Mucosa of stomach (tissue), 1 donor: ENCODE measurements around the gene NRDE2.

Experiments
- H3K27me3 ChIP-seq: one replicate; pipeline ENCODE4 v1.7.0; 2013; ENCODE audit warnings: mild to moderate bottlenecking, low read length; ENCODE audit not compliant: control insufficient read depth, insufficient read depth
- H3K36me3 ChIP-seq: one replicate; pipeline ENCODE4 v1.7.0; 2013; ENCODE audit warnings: low read length; ENCODE audit not compliant: control insufficient read depth, insufficient read depth
- H3K4me1 ChIP-seq: one replicate; pipeline ENCODE4 v1.7.0; 2013; ENCODE audit warnings: mild to moderate bottlenecking, low read length; ENCODE audit not compliant: control insufficient read depth, insufficient read depth
- H3K4me3 ChIP-seq: one replicate; pipeline ENCODE4 v1.7.0; 2013; ENCODE audit warnings: low read length
- H3K9ac ChIP-seq: one replicate; pipeline ENCODE4 v1.7.0; 2013; ENCODE audit warnings: mild to moderate bottlenecking, low read length, moderate library complexity
- H3K9me3 ChIP-seq: one replicate; pipeline ENCODE4 v1.7.0; 2013; ENCODE audit warnings: mild to moderate bottlenecking, low read length, moderate library complexity; ENCODE audit not compliant: control insufficient read depth
- donor health status: Pancreatic carcinoma.

The NRDE2 gene

DNA sequence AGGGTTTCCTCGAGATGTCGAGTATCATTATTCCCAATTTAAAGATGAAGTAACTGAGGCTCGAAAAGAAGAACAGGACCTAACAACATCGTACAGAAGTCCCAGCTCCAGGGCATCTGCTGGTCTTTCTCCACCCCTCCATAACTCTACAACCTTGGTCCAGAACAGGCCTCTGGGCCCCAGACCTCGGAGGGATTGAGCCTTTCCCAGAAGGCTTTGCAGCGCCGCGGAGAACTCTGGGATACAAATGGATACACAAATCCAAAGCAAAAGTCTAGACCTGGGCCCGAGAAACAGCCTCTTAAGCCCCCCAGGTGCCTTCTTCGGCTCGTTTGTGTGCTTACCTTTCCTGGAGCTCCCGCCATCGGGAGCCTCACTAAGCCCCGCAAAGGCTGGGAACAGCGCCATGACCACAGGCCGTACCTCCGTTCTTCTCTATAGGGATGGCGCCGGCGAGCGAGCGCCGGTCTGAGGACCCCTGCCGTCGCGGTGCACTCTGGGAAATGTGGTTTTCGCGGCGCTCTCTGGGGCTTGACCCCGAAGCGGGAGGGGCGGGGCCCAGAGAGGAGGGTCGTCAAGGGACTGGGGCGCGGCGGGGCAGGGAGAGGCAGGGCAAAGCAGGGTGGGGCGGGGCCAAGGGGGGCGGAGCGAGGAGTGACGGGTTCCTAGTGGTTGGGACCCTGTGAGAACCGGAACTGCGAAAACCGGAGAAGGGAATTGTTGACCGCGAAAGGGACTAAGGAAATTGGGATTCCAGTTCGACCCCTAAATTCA, at the start of gene NRDE2:
Gene NRDE2 (minus strand): TSS at position 445 of the 774 bp plus-strand sequence. CDS start 37 bp downstream, at position 408.
- peaks cover 15% of the 10 kb centered on the region for H3K4me1 ChIP-seq

DNA sequence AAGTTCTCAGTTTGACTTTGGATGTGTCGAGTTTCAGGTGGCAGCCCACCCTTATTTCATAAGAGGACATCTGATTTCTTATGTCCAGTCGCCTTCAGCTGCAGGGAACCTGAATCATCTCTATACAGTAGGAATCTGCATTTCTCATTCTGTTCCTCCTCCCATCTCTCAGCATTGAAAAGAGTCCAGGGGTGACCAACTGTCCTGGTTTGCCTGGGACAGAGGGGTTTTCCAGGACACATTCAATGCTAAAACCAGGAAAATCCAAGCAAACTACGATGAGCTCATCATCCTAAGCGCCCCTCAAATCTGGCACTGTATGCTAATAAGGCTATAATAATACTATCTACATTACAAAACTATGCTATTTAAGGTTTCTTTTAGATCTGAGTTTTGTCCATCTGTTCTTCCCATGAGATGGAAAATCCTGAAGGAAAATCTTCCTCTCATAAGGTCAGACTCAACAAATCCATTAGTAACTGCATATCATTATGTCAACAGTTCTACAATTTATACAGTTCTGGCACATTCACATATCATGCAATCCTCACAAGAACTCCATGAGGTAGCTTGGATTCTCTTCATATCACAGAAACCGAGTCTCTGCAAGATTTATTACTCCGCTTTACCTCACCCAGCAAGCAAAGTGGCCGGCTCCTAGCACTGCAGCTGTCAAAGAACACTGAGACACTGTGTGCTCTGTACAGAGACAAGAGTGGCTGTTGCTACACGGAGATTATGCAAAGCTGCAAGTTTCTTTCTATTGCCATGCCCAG, 49.5 kb upstream of the NRDE2 start:
- Histone ChIP-seq H3K4me3 (no peak overlapping the region), H3K9me3 (no peaks in the 10 kb centered on the region), H3K9ac (peak overlapping the region; percentile 99)

More for the DNA sequence above, at the start of gene NRDE2:
- peak within 1 kb of the TSS; percentile 65 for H3K4me3 ChIP-seq
- peak within 1 kb of the TSS; percentile 86 for H3K9ac ChIP-seq
- no peaks in the 10 kb centered on the region for H3K36me3 ChIP-seq
- H3K27me3 ChIP-seq, result no peaks in the 10 kb centered on the region
- H3K9me3 ChIP-seq, result no peaks in the 10 kb centered on the region

GRCh38 chr14:90379106-90379505, 47.4 kb upstream of the NRDE2 start:
- peaks cover 16% of the 10 kb centered on the region for H3K4me1 ChIP-seq
- no peaks in the 10 kb centered on the region for H3K36me3 ChIP-seq
- no peaks in the 10 kb centered on the region for H3K9me3 ChIP-seq
- no peak overlapping the region for H3K4me3 ChIP-seq
- H3K27me3 ChIP-seq, result no peaks in the 10 kb centered on the region
- H3K9ac ChIP-seq, result no peak overlapping the region

More for the DNA sequence above, 49.5 kb upstream of the NRDE2 start:
- Histone ChIP-seq H3K27me3 (no peaks in the 10 kb centered on the region), H3K4me1 (peaks cover 27% of the 10 kb centered on the region), H3K36me3 (no peaks in the 10 kb centered on the region)

- Histone ChIP-seq H3K9ac (no peak overlapping the region), H3K36me3 (no peaks in the 10 kb centered on the region), H3K9me3 (no peaks in the 10 kb centered on the region), H3K27me3 (no peaks in the 10 kb centered on the region), H3K4me1 (peaks cover 11% of the 10 kb centered on the region), H3K4me3 (no peak overlapping the region)
Observed at GRCh38 chr14:90378249-90378648, 46.5 kb upstream of the NRDE2 start.

DNA sequence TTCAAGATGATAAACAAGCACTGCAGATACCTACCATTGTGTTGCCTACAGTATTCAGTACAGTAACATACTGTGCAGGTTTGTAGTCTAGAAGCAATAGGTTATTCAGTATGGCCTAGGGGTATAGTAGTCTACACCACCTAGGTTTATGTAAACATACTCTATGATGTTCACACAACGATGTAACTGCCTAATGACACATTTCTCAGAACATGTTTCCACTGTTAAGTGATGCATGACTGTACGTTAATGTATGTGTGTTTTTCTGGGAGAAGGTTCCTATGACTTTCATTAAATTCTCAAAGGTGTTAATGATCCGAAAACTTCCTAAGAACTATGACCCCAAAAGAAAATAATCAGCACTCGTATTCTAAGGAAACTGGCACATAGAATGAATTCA, 44.2 kb upstream of the NRDE2 start:
- H3K9me3 ChIP-seq, result no peaks in the 10 kb centered on the region
- H3K27me3 ChIP-seq, result no peaks in the 10 kb centered on the region
- H3K4me3 ChIP-seq, result no peak overlapping the region
- peaks cover under 1% of the 10 kb centered on the region for H3K4me1 ChIP-seq
- H3K9ac ChIP-seq, result no peak overlapping the region
- no peaks in the 10 kb centered on the region for H3K36me3 ChIP-seq

DNA sequence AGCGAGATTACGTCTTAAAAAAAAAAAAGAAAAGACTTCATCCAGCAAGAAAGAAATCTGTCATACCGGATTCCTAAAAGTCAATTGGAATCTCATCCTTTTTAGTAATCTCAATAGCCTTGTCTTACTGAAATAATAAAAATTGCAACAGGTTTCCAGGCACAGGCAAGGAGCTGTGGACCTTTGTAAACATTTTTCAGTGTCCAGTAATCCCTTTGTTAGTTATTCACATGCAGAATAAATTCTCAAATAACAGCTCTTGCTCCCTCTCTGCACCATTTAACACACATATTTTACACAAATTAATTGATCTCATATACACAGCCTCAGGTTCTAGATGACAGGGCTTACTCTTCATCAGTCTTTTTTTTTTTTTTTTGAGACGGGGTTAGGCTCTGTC, 43.1 kb upstream of the NRDE2 start:
- Histone ChIP-seq H3K36me3 (no peaks in the 10 kb centered on the region), H3K27me3 (no peaks in the 10 kb centered on the region), H3K9ac (no peak overlapping the region), H3K9me3 (no peaks in the 10 kb centered on the region), H3K4me3 (no peak overlapping the region), H3K4me1 (no peaks in the 10 kb centered on the region)

DNA sequence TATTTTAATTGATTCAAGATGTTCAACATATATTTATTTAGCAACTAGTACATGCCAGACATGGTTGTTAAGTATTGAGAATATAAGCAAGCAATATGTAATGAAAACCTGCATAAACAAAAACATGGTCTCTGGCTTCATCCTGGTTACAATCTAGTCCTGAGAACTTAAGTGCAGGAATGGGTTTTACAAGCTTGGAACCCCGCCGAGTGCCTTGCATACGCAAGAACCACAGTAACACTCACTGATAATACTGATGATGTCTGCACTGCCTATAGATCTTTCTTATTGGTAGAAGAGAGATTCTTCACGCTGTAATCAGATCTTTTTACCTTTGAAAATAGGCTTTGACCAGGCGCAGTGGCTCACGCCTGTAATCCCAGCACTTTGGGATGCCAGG, 42.1 kb upstream of the NRDE2 start:
- no peak overlapping the region for H3K4me3 ChIP-seq
- H3K4me1 ChIP-seq, result no peaks in the 10 kb centered on the region
- no peaks in the 10 kb centered on the region for H3K36me3 ChIP-seq
- no peaks in the 10 kb centered on the region for H3K27me3 ChIP-seq
- H3K9me3 ChIP-seq, result no peaks in the 10 kb centered on the region
- H3K9ac ChIP-seq, result no peak overlapping the region

- Histone ChIP-seq H3K9me3 (no peaks in the 10 kb centered on the region), H3K4me3 (no peak overlapping the region), H3K36me3 (no peaks in the 10 kb centered on the region), H3K4me1 (no peaks in the 10 kb centered on the region), H3K27me3 (no peaks in the 10 kb centered on the region), H3K9ac (no peak overlapping the region)
Observed at GRCh38 chr14:90368946-90369721, 37.4 kb upstream of the NRDE2 start.

GRCh38 chr14:90362558-90362896, 30.8 kb upstream of the NRDE2 start:
- H3K9ac ChIP-seq, result no peak overlapping the region
- no peaks in the 10 kb centered on the region for H3K9me3 ChIP-seq
- no peaks in the 10 kb centered on the region for H3K36me3 ChIP-seq
- H3K4me1 ChIP-seq, result no peaks in the 10 kb centered on the region
- no peak overlapping the region for H3K4me3 ChIP-seq
- no peaks in the 10 kb centered on the region for H3K27me3 ChIP-seq

- H3K27me3 ChIP-seq, result no peaks in the 10 kb centered on the region
- H3K9me3 ChIP-seq, result no peaks in the 10 kb centered on the region
- no peak overlapping the region for H3K4me3 ChIP-seq
- no peaks in the 10 kb centered on the region for H3K4me1 ChIP-seq
- H3K9ac ChIP-seq, result no peak overlapping the region
- H3K36me3 ChIP-seq, result no peaks in the 10 kb centered on the region
Observed at GRCh38 chr14:90361865-90362557, 30.3 kb upstream of the NRDE2 start.

DNA sequence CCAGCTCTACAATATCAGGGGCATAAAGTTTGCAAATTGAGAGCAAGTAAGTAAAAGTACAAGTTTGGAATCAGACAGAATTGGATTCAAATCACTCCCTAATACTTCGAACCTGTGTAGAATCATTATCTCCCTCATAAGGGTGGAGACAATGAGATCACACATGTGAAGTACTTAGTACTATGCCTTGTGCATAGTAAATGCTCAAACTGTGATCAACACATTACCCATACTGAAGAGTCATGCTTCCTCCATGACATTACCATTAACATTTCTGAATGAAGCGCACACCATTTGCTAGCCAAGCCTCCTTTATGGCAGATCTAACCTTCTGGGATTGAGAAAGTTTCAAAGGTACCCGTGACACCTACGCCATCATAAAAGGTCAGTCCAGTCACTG, 26.6 kb upstream of the NRDE2 start:
- no peaks in the 10 kb centered on the region for H3K4me1 ChIP-seq
- no peak overlapping the region for H3K9ac ChIP-seq
- no peaks in the 10 kb centered on the region for H3K9me3 ChIP-seq
- H3K27me3 ChIP-seq, result no peaks in the 10 kb centered on the region
- no peaks in the 10 kb centered on the region for H3K36me3 ChIP-seq
- H3K4me3 ChIP-seq, result no peak overlapping the region
